Measurements from ENCODE around the gene TMEM143.

- no peak for TF ChIP-seq CTCF (IDR thresholded peaks at IDR 0.05; ENCODE audit: borderline replicate concordance, extremely low read depth, low read length, poor library complexity, severe bottlenecking)
- no peak for TF ChIP-seq EZH2 (IDR thresholded peaks at IDR 0.05; ENCODE audit: borderline replicate concordance, low read depth, low read length, severe bottlenecking)
These were observed 33.1 kb upstream of the TMEM143 start for GRCh38 chr19:48396824-48397176.

Measured in DND-41 (cell line).